Activated naive CD4-positive, alpha-beta T cell (primary cell): ENCODE results near the gene EPB41L4A.
"Not testable (repeated sequence)": the region's sequence is repeated elsewhere in the genome, so short reads cannot be mapped to it uniquely, and the experiment has no call there.

Experiments used
- DNase-seq, 4 experiments: peaks; one replicate each; lab custom pipeline; 2025; lab: John Stamatoyannopoulos, UW

EPB41L4A gene

DNA sequence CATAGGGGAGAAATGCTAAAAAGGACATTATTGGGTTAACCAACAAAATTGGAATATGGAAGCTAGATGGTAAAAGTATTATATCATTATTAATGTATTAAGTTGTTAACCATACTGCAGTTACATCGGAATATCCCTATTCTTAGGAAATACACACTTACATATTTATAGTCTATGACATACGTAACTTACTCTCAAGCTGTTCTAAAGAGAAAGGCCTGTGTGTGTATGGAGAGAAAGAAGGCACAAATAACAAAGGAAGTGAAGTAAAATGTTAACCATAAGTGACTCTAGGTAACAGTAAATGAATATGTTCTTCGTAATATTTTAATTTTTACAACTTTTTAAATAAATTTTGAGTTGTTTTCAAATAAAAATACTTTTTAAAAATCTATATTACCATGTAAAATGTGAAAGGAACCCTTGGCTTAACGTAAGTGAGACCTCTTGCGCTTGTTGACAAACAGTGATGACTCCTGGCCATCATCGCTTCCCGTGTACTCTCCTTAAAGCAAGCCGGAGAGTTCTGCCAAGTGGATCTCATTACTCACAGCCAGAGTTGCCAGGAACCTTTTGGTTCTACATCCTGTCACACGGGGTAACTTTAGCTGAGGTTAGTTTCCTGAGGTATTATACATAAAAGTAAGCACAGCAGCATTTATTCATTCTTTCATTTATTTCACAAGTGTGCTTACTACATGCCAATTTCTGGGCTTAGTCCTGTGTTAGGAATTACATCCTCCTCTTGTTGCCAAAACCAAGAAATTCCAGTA, 165.4 kb downstream of the EPB41L4A start:
- DNase-seq: no peak

DNA sequence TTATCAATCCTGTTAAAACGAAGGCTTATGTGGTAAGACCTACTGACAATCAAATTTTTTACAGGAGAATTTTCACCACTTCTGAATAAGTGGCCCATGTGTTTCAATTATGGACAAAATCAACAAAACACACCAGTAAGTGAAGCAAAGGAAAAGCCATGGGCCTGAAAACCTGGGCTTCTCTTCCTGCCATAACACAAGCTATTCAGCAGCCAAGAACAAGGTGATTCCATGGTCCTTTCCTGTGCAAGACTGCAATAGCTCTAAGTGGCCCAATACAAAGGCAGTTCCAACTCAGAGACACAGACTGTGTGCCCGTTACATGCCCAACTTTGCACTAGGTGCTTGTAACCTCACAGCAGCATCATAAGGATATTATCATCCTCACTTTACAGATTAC, 168.5 kb downstream of the EPB41L4A start:
- DNase-seq: no peak

DNA sequence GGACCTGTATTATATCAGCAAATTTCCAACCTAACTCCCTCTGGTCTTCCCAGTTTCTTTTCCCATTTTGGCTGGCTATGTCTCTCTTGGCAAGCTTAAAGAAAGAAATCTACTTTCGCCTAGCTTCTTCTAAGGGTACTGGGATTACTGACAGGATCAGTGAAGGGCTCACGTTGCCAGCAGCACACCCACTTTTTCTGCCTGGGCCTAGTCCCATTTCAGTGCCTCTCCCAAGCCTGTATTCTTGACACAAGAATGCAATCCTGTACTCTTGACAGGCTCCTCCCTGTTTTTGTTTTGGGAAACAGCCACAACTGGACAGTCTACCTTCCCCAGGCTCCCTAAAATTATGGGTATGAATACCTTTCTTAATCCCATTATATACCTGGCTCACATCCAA, 170.5 kb downstream of the EPB41L4A start:
- DNase-seq: no peak

DNA sequence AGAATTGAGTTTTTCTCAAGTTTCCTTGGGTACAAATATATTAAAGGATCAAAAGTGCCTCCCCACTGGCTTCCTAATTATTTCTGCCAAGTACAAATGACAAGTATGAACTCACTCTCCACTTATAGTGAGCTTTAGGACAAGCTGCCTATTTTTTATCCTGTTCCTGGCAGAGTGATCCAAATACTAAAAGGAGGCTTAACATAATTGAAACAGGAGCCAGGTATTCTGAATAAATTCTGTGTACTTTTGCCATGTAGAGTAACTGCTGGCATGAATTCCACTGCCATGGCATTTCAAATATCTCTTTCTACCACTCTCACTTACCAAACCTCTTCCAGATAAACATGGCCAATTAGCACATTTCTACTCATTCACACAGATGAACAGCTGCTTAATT, 171.1 kb downstream of the EPB41L4A start:
- no peak for DNase-seq

DNA sequence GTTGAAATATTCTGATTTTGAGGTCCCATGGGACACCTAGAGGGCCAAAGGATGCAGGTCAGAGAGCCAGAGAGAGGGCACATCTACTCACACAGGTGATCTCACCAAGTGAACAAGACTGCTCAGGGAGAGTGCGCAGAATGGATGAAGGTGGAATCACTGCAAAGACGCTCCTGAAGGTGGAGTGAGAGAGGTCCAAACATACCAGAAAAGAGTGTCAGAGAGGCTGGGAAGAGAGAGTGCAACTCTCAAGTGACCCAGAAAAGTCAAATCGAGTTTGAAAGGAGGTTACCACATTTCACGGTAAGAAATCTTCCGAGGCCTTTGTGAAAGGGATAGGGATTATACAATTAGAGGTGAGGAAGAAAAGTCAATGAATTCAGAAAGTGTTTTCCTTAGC, 173.4 kb downstream of the EPB41L4A start:
- DNase-seq: no peak

DNA sequence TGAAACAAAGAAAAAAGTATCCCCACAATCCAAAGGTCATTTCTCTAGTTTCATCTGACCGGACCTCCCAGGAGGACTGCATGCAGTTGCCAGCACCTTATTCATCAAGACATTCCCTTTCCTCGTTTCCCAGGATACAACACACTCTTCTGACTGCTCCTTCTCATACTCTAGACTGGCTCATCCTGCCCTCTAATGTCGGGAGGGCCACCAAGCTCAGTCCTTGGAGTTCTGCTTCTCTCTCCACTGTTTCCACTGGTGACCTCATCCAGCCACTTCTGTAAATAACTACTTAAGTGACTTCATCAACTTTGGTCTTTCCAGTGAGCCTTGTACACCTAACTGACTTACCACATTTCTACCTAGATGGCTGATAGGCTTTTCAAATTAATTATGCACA, 179.1 kb downstream of the EPB41L4A start:
- no peak for DNase-seq

DNA sequence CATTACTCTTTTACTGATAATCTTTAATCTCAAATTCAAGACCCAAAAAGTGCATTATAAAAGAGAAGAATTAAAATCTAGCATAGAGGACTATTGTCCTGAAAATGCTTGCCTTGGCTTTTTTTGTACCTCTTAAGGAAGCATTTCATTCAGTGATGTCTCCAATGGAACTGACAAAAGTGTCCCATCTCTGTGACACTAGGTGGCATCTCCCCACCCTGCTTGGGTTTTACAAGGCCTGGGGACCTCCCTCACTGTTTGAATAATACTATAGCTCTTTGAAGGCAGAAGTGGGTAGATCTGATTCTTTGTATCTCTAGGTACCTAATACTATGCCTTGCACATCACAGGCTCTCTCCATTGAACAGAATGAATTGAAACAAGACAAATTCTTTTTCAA, 180.6 kb downstream of the EPB41L4A start:
- no peak for DNase-seq

DNA sequence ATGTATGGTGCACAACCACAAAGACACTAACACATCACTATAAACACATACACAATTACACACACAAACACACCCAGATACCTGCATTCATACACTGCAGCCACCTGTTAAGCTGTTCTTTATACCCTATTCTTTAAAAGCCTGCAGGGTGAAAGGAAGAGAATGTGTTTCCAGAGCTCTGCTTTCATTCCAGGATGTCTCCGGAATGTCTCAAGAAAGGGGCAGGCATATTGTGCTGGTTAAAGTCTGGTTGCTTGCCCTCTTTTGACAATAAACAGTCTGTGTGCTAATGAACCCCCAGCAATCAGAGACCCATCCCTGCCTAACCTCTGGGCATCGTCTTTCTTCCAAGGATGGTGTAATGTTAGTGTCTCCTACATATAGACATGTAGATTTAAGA, 181.6 kb downstream of the EPB41L4A start:
- DNase-seq: no peak

DNA sequence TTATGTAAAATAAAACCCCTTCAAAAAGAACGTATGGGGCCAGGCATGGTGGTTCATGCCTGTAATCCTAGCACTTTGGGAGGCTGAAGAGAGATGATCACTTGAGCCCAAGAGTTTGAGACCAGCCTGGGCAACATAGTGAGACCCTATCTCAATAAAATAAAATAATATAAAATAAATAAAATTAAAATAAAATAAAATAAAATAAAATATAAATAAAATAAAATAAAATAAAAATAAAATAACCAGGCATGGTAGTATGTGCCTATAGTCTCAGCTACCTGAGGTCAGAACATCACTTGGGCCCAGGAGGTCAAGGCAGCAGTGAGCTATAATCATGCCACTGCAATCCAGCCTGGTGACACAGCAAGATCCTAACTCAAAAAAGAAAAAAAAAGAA, 185.1 kb downstream of the EPB41L4A start:
- DNase-seq: no peak

DNA sequence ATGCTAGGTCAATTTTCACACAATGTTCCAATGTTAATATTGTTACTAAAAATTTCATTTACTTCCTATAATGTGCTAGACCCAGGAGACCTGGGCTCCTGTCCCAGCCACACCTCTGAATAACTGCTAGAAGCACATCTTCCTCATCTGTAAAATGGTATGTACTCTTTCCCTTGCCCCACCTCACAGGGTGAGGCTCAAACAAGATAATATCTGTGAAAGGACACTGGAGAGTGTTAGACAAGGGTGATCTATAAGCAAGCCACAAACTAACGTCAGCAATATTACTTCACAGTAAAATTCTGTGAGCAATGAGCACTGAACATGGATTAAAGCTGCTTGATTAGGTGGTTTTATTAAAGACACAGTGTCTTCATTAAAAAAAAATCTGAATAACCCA, 186.4 kb downstream of the EPB41L4A start:
- no peak for DNase-seq

DNA sequence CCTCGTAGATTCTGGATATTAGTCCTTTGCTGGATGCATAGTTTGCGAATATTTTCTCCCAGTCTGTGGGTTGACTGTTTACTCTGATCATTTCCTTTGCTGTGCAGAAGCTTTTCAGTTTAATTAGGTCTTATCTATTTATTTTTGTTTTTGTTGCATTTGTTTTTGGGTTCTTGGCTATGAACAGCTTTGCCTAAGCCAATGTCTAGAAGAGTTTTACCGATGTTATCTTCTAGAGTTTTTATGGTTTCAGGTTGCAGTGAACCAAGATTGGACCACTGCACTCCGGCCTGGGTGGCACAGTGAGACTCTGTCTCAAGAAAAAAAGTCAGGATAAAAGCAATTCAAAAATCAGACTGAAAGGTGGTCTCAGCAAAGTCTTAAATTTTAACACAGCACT, 188.5 kb downstream of the EPB41L4A start:
- no peak for DNase-seq

DNA sequence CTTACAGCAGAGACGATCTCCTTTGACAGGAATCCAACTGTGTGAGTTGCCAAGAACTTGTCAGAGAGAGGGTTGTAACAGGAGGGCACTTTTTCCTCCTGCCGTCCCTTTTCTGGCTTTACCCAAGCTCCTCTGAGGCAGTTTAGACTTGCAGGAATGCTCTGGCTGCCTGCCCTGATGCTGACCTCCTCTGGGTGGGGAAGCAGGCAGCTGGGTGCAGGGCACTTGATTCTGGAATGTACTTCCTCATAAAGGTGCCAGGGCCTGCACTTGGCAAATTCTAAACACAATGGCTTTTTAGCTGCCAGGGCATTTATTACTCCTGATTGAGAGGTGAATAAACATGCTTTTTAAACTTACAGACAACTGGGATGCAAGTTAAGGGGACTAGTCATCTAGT, 190.4 kb downstream of the EPB41L4A start:
- no peak for DNase-seq

DNA sequence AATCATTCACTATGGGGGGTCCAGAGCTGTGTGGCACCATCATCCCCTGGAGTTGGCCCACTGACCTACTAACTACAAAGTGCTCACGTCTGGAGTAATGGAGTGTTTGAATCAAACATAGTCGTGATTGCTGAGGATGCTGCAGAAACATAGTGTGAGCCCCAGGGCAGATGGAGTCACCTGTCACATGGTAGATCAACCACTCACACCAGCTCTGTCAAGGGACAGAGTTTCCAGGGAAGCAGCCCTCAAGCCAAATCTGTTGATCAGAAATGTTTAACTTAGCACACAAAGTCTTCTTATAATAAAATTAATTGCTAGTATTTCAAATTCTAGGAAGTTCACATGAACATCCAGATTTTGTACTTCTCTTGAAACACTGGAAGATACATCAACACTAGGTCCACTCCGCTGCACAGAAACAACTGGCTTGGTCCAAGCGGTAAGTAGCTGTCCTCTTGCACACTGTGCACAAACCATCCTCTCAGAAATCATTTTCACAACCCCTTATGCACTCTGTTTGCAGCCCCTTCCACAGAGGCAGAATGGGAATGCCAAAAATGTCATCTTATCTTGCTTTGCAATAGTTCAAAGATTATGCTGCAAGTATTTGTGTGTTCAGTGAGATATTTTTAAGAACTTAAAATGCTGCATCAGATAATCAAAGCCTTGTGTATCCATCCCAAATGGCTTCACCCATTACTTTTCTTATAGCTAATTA, 191.0 kb downstream of the EPB41L4A start:
- DNase-seq: no peak

DNA sequence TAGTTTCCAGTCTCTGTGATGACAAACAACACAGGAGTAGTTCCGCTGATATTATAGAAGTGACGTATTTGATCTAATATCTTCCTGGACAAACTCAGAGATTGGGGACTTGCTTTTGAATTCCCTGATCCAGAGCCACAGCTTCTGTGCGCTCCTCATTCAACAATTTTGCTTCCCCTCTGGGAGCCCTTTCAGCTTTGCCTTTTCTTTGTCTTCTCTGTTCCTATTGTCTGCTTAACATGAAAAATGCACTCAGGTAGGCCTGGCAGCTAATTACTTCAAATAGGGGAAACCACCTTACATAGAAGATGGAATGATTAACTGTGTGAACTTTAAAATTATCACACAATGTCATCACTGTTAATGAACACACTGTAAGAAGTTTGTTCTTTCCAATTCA, 192.9 kb downstream of the EPB41L4A start:
- no peak for DNase-seq

DNA sequence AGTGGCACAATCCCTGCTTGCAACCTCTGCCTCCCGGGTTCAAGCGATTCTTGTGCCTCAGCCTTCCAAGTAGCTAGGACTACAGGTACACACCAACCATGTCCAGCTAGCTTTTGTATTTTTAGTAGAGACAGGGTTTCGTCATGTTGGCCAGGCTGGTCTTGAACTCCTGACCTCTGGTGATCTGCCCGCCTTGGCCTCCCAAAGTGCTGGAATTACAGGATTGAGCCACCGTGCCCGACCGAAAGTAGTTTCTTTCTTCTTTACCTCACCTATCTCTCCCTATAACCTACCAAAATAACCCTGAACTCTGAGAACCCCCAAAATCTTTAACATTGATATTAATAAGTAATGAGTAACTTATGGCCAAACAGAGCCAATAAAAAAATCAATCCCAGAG, 196.1 kb downstream of the EPB41L4A start:
- DNase-seq: not testable (repeated sequence)

DNA sequence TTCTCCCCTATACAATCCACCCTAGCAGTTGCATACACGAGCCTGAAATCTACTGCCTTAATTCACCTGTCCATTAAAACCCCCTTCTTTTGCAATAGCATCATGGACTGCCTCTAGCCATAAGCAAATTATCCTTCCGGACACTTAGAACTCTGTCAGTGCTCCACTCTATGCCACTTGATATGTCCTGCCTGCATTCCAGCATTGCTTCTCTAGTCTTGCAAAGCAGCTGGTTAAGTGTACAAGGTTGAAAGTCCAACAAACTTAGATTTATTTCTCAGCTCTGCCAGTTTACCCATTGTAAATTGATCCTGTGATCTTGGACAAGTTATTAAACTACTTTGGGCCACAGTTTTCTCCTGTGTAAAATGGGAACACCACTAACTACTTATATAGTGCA, 197.9 kb downstream of the EPB41L4A start:
- no peak for DNase-seq

DNA sequence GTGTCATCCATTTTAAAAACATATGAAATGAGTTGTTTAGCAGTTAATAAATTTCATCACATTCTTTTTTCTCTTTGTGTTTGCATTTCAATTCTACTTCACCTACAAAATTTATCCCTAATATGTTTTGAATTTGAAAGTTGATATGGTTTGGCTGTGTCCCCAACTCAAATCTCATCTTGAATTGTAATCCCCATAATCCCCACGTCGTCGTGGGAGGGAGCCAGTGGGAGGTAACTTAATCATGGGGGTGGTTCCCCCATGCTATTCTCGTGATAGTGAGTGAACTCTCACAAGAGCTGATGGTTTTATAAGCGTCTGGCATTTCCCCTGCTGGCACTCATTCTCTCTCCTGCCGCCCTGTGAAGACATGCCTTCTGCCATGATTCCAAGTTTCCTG, 200.1 kb downstream of the EPB41L4A start:
- no peak for DNase-seq

DNA sequence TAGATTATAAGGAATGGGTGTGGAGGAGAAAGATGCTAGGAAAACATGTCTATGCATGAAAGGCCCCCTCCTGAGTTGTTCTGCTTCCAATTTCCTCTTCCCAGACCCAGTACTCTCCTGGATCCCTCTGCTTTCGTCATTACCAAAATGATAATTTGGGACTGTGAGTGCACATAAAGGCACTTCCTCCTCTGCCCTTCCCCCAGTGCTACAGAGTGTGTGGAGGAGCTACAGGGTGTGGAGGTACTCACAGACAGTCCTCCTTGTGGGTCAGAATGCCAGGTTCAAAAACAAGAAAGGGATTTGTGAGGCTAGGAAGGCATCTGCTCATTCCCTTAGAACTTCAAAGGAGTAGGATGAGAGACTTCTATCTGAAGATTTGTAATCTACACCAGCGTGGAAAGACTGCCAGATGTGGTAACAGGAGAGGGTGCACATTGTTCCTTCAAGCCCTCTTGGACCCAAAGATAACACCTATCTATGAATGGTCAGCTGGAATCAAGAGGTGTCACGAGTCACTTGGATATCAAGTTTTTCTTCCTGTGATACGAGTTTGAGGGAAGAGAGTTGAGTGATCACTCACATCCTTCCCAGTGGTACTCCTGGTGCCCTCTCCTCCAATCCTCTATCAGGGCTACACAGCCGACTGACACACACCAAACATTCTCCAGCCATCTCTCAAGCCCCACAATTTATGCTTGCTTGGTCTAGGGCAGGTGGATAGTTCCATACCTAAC, 201.1 kb downstream of the EPB41L4A start:
- DNase-seq: no peak

DNA sequence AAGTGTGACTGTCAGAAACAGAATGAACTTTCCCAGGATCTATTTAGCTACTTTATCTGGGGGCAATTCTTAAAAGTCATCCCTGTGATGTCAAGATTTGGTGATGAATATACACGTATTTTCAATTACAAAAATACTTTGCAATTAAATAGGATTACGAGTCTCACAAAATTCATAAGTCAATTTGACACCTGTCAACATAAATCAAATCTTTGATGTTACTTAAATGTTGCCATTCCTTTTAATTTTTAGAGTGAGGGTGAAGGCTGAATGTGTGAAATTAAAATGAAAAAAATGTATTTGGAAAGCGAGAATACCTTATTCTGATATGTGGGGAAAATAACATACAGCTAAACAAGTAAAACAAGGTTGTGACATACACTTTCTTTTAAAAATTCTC, 202.9 kb downstream of the EPB41L4A start:
- DNase-seq: no peak

DNA sequence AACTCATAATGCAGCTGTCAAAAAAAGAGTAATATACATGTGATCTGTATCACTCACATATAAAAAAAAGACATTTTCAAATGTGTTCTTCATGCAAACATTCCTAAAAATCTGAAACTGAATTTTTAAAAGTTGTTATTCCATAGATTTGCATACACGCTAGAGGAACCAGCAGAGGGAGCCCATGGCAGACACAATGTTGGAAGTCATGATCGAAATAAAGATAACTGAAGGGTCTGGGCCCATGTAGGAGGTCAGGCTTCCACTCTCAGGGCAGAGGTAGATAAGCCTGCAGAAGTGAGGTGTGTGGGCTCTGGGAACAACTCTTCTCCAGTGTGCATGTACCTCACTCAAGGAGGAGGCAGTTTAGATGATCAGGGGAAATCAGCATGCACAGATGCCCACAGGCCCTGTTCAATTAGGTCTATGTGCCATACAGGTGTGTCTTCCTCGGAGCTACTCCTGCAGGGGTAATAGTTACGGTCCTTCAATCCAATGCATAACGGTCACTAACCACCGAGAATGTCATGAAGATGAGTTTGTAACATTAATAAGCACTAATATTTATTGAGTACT, 208.6 kb downstream of the EPB41L4A start:
- no peak for DNase-seq

DNA sequence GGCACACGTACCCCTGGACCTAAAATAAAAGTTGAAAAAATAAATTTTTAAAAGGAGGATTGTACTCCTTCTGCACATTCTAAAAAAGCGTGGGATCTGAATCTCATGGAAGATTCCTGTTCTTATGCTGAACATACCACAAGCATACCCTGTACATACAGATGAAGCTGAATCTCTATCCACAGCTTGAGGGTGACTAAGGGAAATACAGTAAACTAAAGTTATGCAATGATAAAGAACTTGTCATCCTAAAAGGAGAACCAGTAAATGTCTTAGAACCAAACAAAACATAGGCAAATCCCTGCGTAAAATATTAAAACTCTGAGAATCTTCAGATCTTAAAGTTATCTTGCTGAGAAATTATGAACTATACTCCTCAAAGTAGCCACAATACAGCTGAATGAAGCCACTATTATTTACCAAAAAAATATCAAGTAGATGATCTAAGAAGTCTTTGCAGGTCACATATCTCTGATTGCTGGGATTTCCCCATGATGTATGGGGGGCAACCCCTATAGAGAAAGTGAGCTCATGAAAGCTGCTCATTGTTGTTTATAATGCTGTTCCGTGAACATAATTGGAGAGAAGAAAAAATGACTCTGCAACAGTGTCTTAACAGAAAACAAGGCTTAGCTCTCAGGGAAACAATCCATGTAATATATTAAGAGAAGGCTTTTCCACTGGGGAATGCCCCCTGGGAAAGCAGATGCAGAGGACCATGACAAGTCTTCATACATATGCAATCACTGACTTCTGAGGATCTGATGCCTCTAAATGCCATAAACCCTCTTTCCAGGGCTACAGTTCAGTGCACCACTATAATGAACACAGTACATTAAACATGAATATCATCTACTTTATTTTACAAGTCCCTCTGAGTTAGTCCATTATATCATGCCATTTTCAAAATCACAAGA, 210.1 kb downstream of the EPB41L4A start:
- DNase-seq: no peak

DNA sequence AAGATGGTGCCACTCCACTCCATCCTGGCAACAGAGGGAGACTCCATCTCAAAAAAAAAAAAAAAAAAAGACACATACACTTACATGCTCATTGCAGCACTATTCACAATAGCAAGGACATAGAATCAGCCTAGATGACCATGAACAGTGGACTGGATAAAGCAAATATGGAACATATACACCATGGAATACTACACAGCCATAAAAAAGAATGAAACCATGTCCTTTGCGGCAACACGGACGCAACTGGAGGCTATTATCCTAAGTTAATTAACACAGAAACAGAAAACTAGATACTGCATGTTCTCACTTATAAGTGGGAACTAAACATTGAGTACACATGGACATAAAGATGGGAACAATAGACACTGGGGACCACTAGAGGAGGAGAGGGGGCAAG, 210.9 kb downstream of the EPB41L4A start:
- not testable (repeated sequence) for DNase-seq
